Stimulated activated CD8-positive, alpha-beta memory T cell treated with anti-CD3 and anti-CD28 coated beads, Interleukin-15, amount 100 ng/mL, for 1 hour (primary cell): ENCODE measurements around the gene TPM3.
A peak's percentile ranks its signal among the peaks of the same experiment; 100 is the strongest.
"Not testable (repeated sequence)": the region's sequence is repeated elsewhere in the genome, so short reads cannot be mapped to it uniquely, and the experiment has no call there.

Source experiments
- DNase-seq: peaks from one replicate; pipeline ENCODE4 v3.0.0-alpha.2; 2020; ENCODE audit warnings: low read depth

The TPM3 gene

DNA sequence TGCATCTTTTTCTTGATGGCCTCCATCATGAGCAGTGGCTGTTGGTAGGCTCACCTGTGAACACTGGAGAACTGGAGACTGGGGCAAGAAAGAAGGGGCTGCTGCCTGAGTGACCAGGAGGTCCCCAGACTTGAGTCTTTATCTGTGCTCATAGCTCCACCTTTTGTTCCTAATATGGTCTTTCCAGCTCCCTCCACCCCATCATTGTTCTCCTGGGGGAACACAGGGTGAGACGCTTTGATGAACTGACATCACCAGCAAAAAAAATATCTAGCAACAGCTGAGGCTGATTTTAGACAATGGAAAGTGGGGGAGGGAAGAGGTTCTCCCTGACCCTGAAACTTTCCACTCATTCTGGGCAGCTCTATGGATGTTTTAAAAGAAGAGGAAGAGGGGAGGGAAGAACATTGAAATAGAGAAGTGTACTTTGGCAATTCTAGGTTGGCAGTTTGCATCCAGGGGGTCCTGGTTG lies at the start of gene TPM3:
Gene TPM3 (minus strand): TSS at position 111 of the 472 bp plus-strand sequence. CDS start 82 bp downstream, at position 29.
- no peak for DNase-seq

DNA sequence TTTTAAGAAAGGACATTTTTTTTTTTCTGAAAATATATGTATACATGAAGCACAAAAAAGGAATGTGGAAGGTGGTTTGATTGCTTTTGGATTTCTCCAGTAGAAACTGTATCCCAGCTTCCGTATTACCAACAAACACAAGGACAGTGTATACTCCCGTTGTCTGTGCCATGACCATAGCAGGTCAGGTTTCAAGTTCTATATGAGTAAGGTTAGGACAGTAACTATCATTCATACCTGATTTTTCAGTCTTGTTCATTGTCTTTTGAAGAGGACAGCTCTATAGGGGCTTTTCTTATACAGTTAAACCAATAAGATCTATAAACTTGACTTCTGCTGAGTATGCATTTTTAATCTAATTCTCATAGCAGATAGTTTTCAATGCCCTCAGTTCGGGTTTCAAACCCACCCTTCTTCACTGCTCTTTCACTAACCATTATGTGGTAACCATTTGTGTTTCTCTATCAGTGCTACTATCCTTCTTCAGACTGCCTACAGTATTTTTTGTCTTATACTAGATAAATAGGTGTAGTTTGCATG lies 48.5 kb upstream of the TPM3 start:
- no peak for DNase-seq

DNA sequence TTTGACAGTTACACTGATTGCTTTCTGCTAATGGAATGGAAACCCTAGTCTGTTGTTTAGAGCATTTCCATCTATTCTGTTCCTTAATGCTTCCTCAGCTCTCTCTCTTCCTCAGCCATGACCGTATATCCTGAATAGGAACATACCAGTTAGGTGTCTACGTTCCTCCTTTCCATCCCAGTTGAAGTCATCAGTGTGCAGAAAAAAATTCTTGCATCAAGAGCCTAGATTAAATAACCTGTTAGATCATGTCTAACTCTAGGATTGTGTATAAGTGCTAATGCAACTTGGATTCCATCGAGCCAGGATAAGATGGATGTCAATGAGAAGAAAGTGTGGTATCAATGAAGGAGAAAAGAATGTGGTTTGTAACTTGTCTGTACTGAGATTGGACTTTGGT lies 47.6 kb upstream of the TPM3 start:
- no peak for DNase-seq

DNA sequence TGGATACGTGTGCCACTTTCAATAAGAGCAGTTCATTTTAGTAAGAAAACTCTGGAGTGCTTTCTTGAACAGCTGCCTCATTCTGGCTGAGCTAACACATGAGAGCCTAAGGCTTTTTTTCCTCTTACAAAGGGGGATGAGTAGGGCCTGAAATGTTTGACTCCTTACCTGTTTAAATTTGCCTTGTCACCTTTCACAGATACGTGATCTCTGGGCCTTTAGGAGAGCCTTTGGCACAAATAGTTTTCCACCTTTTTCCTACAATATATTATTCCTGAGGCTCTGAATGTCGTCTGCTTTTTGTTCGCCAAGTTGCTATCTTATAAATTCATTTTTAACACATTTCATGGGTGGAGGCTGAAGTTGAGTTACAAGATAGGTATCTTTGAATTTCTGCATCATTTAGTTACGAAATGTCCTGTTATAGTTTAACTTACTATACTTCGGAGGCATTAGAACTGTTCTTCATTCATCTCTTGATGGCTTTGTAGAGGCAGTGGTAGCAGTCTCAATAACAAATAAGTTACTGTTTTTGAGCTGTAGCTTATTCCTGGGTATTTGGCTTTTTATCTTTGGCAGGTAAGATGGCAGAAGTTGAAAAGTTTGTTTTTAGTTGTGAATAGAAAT lies 46.1 kb upstream of the TPM3 start:
- no peak for DNase-seq

DNA sequence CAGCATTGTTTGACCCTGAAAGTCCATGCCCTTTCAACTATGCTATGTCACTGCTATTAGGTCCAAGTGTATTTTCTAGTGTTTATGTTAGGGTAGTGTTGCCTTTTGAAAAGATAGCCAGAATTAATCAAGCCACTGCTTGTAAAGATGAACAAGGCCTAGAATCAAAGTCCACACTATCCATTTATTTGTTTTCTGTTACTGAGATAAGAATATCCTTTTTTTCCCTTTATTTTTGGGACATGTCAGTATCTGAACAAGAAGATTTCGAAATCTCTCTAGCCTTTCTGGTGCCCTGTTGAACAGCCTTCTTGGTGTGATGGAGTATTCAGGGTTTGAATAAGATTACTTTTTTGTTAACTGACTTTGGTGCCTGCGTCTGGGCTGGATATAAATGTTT lies 45.5 kb upstream of the TPM3 start:
- no peak for DNase-seq

DNA sequence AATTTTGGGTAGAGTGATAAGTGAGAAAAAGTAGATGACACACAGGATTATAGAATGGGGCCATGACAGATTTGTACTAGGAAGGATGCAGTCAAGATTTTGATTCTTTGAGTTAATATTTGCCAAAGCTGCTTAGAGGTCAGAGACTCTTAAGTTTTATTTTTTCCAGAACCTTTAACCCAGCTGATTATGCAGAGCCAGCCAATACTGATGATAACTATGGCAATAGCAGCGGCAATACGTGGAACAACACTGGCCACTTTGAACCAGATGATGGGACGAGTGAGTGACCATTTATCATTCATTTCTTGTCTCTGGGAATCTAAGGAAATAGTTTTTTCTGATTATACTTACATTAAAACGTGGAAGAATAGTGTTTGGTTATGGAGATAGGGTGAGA lies 45.0 kb upstream of the TPM3 start:
- DNase-seq = no peak

DNA sequence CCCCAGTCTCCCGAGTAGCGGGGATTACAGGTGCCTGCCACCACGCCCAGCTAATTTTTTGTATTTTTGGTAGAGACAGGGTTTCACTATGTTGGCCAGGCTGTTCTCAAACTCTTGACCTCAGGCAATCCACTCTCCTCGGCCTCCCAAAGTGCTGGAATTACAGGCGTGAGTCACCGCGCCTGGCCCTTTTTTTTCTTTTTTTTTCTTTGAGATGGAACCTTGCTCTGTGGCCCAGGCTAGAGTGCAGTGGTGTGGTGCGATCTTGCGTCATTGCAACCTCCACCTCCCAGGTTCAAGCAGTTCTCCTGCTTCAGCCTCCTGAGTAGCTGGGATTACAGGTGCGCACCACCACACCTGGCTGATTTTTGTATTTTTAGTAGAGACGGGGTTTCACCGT lies 41.2 kb upstream of the TPM3 start:
- DNase-seq = not testable (repeated sequence)

DNA sequence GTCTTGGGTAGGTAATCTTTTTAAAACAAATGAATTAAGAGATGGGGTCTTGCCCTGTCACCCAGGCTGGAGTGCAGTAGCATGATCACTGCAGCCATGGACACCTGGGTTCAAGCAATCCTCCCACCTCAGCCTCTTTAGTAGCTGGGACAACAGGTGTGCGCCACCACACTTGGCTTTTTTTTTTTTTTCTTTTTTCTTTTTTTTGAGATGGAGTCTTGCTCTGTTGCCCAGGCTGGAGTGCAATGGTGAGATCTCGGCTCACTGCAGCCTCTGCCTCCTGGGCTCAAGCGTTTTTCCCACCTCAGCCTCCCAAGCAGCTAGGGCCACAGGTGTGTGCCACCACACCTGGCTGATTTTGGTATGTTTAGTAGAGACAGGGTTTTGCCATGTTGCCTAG lies 39.2 kb upstream of the TPM3 start:
- not testable (repeated sequence) for DNase-seq

DNA sequence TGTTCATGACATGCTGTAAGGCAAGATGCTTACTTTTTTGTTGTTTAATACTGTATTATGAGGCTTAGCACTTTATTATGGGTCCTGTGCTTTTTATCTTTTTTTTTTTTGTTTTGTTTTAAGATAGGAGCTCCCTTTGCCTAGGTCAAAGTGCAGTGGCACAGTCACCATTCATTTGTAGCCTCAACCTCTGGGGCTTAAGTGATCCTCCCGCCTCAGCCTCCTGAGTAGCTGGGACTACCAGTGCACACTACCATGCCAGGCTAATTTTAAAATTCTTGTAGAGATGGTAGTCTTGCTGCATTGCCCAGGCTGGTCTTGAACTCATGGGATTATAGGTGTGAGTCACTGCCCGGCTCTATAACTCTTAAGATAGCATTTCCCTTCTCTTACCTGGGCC lies 33.5 kb upstream of the TPM3 start:
- DNase-seq = no peak

DNA sequence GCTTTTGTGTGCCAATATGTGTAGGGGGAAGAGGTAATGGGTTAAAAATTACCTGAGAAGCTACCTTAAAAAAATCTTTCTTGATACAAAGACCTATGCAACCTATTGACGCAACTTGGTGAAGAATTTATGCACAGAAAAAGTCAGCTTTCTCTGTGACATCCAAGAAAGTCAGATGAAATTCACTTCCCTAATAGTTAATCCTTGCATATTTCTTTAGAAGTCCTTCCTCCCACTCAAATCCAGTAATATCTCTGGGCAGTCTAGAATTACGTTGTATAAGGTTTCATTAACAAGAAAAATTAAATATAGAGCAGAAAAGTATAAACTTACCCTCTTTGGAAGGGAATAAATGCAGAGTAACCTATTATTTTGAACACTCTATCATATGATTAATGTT lies 31.7 kb upstream of the TPM3 start:
- no peak for DNase-seq

DNA sequence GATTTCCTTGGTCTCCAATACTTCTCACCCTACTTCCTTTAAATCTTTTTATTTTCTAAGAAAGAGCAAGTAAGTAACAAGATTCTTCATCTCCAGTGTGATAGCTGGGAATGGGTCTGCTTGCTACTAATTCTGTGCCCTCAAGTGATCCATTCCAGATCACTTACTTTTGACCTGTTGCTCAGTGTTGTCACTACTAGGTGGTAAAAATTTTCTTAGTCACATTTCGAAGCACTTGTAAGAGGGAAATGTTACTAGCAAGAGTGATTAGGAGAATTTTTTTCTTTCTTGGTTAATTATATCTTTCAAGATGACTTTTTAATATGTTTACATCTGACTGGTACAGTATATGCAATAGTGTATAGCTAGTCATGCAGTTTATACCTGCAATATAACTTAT lies 31.0 kb upstream of the TPM3 start:
- DNase-seq = no peak

DNA sequence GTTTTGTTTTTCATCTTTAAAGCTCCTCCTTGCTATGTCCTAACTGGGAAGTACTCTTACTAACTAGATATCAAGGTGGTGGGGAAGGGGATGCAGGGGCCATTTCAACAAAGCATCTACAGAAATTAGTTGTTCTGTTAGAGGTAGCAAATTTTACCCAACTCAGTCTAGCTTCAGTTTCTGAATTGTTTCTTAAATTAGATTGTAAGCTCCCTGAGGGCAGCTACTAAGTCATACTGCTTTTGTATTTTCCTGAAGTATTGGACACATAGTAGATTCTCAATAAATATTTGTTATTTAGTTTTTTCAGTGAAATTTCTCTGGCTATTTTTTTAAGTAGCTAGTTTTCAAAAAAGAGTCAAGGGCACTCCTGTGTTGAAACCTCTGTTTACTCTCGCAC lies 30.6 kb upstream of the TPM3 start:
- DNase-seq = no peak

DNA sequence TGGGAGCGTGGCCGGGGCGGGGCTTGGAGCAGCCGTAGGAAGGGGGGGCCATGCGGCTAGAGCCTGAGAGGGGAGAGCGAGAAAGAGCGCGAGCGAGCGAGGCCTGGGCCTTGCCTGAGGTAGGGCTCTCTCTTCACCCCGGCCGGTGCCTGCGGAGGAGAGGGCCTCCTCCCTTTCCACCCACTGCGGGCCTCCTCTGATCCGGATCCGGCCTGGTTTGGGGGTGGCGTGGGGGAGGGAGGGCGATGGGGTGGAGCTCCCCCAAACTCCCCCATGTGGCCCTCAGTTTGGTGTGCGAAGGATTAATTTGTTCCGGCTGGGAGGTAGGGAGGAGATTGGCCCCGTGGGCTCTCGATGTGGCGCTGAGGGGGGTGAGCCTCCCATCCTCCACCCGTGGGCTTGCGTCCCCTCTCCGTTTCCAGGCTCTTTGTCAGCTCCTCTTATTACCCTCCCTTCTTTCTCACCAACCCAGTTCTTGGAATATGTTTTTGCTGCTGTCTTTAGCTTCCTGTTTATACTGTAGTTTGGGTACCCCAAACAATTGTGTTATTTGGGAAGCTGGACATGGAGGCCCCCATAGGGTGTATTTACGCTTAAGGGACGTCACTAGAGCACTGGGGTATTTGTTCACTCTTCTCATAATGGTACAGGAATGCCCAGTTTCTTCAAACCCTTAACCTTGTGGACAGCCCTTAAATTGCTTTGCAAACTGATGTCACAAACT lies 29.5 kb upstream of the TPM3 start:
- DNase-seq = peak; percentile 46

DNA sequence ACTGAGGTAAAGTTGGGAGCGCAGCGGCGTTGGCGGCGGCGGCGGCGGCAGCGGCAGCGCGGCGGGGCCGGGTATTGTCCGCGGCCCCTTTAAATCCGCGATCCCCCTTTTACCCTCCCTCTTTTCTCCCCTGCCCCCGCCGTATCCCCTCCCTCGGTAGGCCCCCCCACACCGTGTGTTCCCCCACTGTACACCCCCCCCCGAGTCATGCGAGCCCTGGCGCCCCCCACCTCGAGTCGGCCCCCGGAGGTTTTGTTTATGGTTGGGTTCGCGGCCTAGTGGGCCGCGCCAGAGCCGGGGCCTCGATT lies 29.0 kb upstream of the TPM3 start:
- no peak for DNase-seq

DNA sequence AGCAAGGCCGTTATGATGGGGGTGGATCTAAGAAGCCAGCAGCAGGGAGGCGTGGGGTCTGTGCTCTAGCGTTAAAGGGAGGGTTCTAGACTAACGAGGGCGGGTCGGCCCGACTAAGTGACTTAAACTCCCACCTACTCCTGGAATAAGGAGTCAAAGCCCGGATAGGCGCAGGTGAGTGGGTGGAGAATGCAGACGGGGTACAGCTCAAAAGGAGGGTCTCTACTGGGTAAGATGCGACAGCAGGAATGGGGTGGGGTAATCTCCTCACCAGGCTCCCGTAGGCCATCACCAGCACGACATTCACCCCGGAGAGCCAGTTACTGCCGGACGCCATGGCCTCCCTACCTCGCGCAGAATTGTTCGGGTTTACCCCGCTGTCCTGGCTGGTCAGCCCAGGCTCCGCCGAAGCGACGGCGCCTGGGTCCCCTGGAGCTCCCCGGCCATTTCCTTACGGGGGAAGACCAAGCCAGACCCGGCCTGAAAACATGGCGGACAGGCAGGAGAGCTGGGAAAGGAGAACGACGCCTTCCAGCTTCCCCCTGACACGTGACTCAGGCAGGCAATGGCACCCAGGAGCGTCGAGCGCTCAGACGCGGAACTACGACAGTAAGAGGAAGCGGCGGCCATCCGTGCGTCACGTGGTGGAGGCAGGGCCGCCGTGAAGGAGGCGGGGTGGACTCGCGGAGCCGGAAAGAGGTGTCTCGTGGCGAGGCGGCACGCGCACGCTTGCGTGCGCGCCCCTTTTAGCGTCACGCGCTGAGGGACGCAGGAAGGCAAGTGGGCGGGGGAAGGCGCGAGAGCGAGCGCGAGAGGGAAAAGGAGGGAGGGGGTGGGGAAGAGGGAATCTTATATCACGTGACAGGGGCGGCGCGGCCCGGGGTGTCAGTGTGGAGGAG lies 28.4 kb upstream of the TPM3 start, which contains the start of gene UBAP2L:
Gene UBAP2L (plus strand): TSS at position 885 of the 899 bp plus-strand sequence. CDS start 4,169 bp downstream, outside the sequence.
- peak; percentile 95 for DNase-seq

DNA sequence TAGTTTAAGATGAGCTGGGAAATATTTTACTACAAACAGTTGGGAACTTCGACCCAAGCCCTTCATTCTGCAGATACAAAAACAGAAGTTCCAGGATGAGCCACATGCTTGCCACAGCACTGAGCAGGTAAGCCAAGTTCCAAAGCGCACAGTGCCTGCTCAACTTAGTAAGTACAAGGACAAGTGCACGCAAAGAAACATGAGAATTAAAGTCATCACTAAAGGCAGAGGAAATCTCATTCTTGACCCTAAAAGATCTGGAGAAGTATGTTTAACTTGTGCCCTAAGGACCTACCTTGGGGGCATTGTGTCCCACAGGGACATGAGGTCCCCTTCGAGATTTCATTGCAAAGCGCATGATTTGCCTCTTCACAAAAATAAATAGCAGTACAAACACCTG lies 27.6 kb upstream of the TPM3 start:
- DNase-seq = no peak

DNA sequence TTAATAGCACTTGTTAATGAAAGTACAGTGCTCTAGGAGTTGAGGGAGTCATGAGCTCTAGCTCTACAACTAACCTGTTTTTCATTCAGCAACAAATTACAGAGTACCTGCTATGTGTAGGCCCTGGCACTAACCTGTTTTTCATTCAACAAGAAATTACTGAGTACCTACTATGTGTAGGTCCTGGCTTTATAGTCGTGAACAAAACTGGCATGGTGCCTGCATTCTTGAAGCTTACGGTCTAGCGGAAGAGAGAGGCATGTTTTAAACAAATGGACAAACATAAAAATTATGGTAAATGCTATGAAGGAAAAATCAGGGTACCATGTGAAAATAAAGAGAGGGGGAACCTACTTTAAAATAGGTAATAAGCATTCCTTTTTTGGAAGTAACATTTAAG lies 26.6 kb upstream of the TPM3 start:
- no peak for DNase-seq

DNA sequence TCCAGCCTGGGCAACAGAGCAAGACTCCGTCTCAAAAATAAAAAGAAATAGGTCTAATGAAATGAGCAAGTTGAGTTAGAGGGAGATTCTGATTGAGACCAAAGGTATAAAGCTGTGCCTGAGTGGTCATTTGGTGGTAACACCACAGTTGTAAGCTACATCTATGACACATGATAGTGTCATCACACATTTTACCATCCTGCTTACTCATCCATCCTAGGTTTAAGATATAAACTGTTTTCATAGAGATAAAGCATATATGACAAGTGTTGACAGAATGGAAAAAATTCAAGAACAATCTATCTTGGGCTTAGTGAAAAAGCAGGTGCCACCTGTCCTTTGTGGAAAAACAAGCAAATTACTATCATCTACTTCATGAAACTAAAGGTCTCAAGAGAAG lies 21.4 kb upstream of the TPM3 start:
- DNase-seq = no peak

DNA sequence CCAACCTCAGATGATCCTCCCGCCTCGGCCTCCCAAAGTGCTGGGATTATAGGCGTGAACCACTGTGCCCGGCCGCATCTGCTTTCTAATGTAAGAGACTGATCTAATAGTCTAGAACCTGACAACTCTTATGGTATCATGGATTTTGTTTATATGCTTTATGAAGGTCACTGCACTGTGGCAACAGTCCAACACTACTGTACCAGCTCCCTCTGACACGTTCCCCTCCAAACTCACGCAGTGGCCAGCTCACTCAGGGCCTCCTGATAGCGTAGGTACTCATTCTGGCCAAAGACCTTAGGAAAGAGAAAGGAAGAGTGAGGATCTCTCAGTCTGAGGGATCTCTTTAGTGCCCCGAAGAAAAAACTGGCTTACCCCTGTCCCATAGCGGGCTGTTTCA lies 20.2 kb upstream of the TPM3 start:
- no peak for DNase-seq

DNA sequence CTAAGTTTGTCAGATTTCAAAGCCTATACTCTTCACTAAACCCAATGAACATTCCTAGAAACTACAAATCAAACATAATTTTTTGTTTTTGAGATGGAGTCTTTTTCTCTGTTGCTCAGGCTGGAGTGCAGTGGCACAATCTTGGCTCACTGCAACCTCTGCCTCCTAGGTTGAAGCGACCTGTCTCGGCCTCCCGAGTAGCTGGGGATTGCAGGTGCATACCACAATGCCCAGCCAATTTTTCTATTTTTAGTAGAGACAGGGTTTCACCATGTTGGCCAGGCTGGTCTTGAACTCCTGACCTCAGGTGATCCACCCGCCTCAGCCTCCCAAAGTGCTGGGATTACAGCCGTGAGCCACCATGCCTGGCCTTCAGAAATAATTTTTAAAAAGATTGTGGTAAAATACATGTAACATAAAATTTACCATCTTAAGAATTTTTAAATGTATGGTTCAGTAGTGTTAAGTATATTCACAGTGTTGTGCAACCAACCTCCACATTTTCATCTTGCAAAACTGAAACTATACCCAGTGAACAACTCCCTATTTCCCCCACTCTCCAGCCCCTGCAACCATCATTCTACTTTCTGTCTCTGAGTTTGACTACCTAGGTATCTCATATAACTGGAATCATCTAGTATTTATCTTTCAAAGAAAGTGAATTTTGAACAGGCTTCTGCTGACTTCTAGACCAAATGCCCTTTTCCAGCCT lies 16.9 kb upstream of the TPM3 start:
- DNase-seq = no peak

DNA sequence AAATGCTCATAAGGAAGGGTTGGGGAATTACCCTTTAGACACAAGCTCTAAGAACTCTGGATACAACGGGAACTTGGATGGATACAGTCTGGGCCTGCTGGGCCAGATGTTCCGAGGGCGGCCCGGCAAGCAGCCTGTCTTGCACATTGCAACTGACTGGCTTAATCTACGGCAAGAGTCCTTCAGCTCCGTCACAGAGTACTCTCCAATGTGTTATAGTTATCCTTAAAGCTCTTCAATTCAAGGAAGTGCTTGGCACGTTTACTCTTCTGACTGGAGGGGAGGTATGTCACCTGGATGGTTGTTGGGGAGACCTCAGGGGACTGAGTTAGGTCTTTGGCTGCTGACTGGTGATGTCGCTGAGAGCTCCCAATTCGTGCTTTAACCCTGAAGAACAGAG lies 15.4 kb upstream of the TPM3 start:
- DNase-seq = no peak

DNA sequence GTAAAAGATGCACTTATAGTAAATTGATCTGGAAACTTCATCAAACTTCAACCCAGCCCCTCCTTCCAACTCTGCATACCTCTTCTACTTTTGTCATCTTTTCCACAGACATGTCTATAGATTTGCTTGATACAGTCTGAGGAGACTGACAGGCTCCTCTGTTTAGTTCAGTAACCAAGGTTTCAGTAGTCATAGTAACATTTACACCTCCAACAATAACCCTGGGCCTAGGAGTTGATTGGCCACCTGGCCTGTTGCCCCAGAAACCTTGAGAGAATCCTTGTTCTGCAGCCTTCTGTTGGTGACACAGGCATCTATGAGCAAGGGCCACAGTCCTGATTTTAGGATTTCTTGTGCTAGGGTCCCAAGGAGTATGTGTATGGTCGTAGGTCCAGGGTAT lies 14.3 kb upstream of the TPM3 start, which contains the start of gene CFAP141:
Gene CFAP141 (minus strand): TSS at position 138 of the 400 bp plus-strand sequence. CDS start 26 bp downstream, at position 112.
- DNase-seq = no peak
